Measurements from ENCODE around the gene PCK2.

The PCK2 gene

DNA sequence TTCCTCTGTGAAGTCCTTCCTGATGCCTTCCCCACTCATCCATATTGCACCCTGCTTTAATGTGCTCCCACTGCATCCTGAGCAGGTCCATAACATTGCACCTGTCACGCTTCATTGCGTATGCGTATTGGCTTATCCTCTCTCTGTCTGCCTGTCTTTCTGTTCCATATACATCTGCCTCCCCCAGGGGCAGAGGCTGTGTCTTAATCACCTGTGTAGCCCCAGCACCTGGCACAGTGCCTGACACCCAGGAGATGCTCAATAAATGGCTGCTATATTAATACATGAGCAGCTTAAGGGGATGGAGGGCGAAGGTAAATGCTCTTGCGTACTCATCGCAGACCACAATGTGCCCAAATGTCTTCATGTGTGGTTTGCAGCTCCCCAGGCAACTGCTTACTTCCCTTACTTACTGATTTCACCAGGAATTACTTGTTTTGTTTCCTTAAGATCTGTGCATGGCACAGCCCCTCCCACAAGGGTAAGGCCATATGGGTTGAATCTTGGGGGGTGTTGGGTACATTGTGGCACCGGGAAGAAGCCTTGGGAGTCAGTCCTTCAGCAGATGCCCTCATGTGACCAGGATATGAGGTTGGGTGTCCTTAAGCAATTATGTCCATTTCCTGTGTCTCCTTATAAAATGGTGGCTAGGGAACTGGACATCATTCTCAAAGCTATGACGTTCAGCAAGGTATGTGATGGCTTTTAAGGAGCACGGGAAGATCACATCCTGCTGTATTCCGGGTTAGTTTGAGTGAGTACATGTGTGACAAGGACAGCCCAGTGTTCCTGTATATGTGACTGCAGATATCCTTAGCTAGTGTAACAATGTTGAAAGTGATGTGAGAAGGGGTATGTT, 23.6 kb upstream of the PCK2 start:
- Histone ChIP-seq H3K4me3 (ENCODE audit: insufficient read depth, low read depth, low read length) (no peak overlapping the region), H3K9me3 (ENCODE audit: control insufficient read depth, low read length) (no peaks in the 10 kb centered on the region), H3K27ac (ENCODE audit: insufficient read depth, low read depth, low read length, poor library complexity, severe bottlenecking) (no peak overlapping the region), H3K4me1 (ENCODE audit: control insufficient read depth, insufficient read depth, low read length) (no peaks in the 10 kb centered on the region), H3K36me3 (ENCODE audit: control insufficient read depth, insufficient read depth, low read length) (no peaks in the 10 kb centered on the region), H3K27me3 (ENCODE audit: control insufficient read depth, insufficient read depth, low read length, poor library complexity, severe bottlenecking) (no peaks in the 10 kb centered on the region)
- 92% methylated on average over 10 of the region's 10 CpGs for WGBS, 2 experiments

DNA sequence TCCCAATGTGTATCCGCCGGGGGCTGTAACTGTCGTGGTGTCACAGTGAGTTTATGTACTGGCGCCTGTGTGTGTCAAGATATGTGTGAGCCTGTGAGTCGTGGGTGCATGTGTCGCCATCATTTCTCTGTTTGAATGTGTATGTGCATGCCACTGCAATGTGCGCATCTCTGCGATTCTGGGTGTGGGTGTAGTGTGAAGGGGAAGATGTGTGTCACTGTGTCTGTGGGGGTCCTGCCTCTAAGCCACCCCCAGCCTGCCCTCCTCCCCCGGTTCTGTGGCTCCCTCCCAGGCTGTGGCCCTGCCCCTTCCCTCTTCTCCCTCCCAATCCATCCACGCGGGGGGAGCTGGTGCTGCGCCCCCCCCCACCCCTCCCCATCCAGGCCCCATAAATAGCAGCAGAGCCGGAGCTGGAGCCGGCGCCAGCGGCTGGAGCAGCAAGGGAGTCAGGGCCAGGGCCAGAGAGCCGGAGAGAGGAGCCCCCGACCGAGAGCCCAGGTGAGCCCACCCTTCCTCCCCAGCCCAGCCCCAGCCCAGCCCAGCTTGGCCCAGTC, 22.9 kb upstream of the PCK2 start, which contains the start of gene CPNE6:
TSS of gene CPNE6 (plus strand) at position 419 of the 554 bp plus-strand sequence. CDS start 1,375 bp downstream, outside the sequence.
- Histone ChIP-seq H3K36me3 (ENCODE audit: control insufficient read depth, insufficient read depth, low read length) (no peaks in the 10 kb centered on the region), H3K27ac (ENCODE audit: insufficient read depth, low read depth, low read length, poor library complexity, severe bottlenecking) (no peak within 1 kb of the TSS), H3K27me3 (ENCODE audit: control insufficient read depth, insufficient read depth, low read length, poor library complexity, severe bottlenecking) (no peaks in the 10 kb centered on the region), H3K4me1 (ENCODE audit: control insufficient read depth, insufficient read depth, low read length) (no peaks in the 10 kb centered on the region), H3K4me3 (ENCODE audit: insufficient read depth, low read depth, low read length) (no peak within 1 kb of the TSS), H3K9me3 (ENCODE audit: control insufficient read depth, low read length) (no peaks in the 10 kb centered on the region)
- WGBS, 2 experiments = 86 to 89% methylated on average over 19 of the region's 19 CpGs

DNA sequence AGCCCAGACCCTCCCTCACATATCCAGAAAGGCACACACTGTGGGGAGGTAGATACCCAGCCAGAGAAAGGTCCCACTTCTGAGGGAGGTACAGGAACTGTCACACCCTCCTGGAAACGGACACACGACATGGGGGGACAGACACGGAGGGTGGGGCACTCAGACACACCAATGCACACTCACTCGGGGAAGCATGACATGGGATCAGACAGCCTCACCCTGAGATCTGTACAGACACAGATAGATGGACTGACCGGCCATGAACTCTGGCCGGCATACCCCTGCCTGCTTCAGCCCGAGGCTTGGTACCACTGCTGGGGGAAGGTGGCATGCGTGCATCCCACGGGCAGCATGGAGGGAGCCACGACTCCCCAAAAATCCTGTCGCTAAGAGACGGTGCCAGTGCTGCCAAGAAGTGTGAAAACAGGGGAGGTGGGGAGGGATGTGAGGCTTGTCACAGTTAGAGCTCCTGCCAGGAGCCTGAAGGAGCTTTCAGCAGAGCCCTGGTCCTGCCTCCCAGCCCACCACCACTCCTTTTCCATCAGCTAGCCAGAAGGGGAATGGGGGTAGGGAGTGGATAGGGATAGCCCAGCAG, 22.2 kb upstream of the PCK2 start:
- Histone ChIP-seq H3K36me3 (ENCODE audit: control insufficient read depth, insufficient read depth, low read length) (no peaks in the 10 kb centered on the region), H3K9me3 (ENCODE audit: control insufficient read depth, low read length) (no peaks in the 10 kb centered on the region), H3K4me1 (ENCODE audit: control insufficient read depth, insufficient read depth, low read length) (no peaks in the 10 kb centered on the region), H3K4me3 (ENCODE audit: insufficient read depth, low read depth, low read length) (no peak overlapping the region), H3K27me3 (ENCODE audit: control insufficient read depth, insufficient read depth, low read length, poor library complexity, severe bottlenecking) (no peaks in the 10 kb centered on the region), H3K27ac (ENCODE audit: insufficient read depth, low read depth, low read length, poor library complexity, severe bottlenecking) (no peak overlapping the region)
- WGBS, 2 experiments = 90 to 91% methylated on average over 12 of the region's 12 CpGs

DNA sequence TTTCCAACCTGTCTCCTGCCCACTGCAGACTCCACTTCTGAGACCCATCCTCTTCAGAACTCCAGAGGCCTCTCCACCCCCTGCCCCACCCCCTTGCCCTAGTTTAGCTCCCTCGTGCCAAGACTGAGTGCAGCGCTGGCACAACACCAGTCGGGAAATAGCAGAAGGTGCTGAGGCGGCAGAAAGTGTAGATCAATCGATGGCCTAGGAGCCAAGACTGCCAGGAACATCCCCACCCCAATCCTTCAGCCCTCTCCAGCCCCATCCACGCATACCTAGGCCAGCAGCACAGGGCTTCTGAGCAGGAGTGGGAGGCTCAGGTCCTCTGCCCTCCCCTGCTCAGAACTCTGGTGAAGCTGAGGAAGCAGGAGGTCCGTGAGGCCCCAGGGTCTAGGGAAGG, 21.7 kb upstream of the PCK2 start:
- WGBS, 2 experiments = 87 to 88% methylated on average over 7 of the region's 7 CpGs
- Histone ChIP-seq H3K36me3 (ENCODE audit: control insufficient read depth, insufficient read depth, low read length) (no peaks in the 10 kb centered on the region), H3K27ac (ENCODE audit: insufficient read depth, low read depth, low read length, poor library complexity, severe bottlenecking) (no peak overlapping the region), H3K4me3 (ENCODE audit: insufficient read depth, low read depth, low read length) (no peak overlapping the region), H3K27me3 (ENCODE audit: control insufficient read depth, insufficient read depth, low read length, poor library complexity, severe bottlenecking) (no peaks in the 10 kb centered on the region), H3K9me3 (ENCODE audit: control insufficient read depth, low read length) (no peaks in the 10 kb centered on the region), H3K4me1 (ENCODE audit: control insufficient read depth, insufficient read depth, low read length) (no peaks in the 10 kb centered on the region)

DNA sequence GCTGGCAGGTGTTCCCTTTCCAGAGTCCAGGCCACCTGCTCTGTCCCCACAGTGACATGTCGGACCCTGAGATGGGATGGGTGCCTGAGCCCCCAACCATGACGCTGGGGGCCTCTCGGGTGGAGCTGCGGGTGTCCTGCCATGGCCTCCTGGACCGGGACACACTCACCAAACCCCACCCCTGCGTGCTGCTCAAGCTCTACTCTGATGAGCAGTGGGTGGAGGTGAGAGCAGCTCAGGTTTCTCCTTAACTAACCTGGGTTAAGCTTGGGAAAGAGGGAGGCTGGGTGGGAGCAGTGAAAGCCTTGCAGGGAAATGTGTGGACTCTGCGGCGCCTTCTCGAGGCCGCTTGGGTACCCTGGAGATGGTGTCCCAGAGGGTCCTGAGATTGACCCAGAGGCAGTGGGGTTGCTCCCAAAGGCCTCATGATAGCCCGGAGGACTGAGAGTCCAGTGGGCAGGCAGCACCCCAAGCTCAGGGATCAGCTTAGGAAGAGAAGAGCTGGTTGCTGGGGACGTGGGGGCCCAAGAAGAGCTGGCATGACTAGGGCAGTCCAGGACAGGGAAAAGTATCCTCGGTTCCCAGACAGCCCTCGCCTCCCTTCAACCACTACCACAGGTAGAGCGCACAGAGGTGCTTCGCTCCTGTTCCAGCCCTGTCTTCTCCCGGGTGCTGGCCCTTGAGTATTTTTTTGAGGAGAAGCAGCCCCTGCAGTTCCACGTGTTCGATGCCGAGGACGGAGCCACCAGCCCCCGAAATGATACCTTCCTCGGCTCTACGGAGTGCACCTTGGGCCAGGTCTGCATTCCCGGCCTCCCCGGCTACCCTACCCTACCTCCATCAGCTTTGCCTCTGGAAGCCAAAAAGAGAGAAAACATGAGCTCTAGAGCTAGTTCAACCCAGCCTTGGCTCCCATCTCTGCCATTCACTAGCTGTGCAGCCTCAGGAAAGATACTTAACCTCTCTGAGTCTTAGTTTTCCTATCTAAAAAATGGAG, 20.9 kb upstream of the PCK2 start:
- H3K9me3 ChIP-seq (ENCODE audit: control insufficient read depth, low read length) = no peaks in the 10 kb centered on the region
- WGBS, 2 experiments = 87 to 88% methylated on average over 26 of the region's 26 CpGs
- no peak overlapping the region for H3K4me3 ChIP-seq (ENCODE audit: insufficient read depth, low read depth, low read length)
- no peak overlapping the region for H3K27ac ChIP-seq (ENCODE audit: insufficient read depth, low read depth, low read length, poor library complexity, severe bottlenecking)
- no peaks in the 10 kb centered on the region for H3K27me3 ChIP-seq (ENCODE audit: control insufficient read depth, insufficient read depth, low read length, poor library complexity, severe bottlenecking)
- H3K4me1 ChIP-seq (ENCODE audit: control insufficient read depth, insufficient read depth, low read length) = peaks cover 5% of the 10 kb centered on the region
- H3K36me3 ChIP-seq (ENCODE audit: control insufficient read depth, insufficient read depth, low read length) = no peaks in the 10 kb centered on the region

DNA sequence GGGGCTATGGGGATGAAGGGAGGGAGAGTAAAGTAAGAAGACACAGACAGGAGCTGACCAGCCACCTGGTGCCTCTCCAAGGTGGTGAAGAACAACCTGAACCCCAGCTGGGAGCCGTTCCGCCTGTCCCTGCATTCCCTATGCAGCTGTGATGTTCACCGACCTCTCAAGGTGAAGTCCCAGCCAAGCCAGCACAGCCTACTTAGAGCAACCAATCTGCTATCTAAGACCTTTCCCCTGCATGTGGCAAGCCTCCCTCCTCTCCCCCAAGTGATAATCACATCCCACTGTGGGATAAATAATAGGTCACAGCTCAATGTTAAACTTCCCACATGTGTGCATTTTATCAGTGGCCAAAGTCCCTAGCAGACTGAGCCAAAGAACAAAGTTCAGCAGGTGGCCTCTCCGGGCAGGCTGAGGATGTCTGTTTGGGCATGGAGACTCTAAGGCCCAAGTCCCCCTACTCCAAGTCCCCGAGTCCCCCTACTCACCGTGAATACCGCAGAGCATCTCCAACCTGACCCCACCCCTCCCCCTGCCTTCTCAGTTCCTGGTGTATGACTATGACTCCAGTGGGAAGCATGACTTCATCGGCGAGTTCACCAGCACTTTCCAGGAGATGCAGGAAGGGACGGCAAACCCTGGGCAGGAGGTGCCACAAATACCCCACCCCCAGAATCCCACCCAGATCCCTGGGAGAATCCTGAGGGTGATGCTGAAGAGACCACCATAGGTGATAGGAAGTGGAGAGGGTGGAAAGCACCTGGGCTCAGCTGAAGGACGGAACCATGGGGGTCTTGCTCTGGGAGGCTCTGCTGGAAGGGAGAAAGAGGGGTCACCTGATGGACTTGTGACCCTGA, 19.3 kb upstream of the PCK2 start:
- Histone ChIP-seq H3K27me3 (ENCODE audit: control insufficient read depth, insufficient read depth, low read length, poor library complexity, severe bottlenecking) (no peaks in the 10 kb centered on the region), H3K27ac (ENCODE audit: insufficient read depth, low read depth, low read length, poor library complexity, severe bottlenecking) (no peak overlapping the region), H3K9me3 (ENCODE audit: control insufficient read depth, low read length) (no peaks in the 10 kb centered on the region), H3K4me1 (ENCODE audit: control insufficient read depth, insufficient read depth, low read length) (peaks cover 18% of the 10 kb centered on the region), H3K4me3 (ENCODE audit: insufficient read depth, low read depth, low read length) (no peak overlapping the region), H3K36me3 (ENCODE audit: control insufficient read depth, insufficient read depth, low read length) (no peaks in the 10 kb centered on the region)
- WGBS, 2 experiments = 89 to 91% methylated on average over 10 to 11 of the region's 11 CpGs

DNA sequence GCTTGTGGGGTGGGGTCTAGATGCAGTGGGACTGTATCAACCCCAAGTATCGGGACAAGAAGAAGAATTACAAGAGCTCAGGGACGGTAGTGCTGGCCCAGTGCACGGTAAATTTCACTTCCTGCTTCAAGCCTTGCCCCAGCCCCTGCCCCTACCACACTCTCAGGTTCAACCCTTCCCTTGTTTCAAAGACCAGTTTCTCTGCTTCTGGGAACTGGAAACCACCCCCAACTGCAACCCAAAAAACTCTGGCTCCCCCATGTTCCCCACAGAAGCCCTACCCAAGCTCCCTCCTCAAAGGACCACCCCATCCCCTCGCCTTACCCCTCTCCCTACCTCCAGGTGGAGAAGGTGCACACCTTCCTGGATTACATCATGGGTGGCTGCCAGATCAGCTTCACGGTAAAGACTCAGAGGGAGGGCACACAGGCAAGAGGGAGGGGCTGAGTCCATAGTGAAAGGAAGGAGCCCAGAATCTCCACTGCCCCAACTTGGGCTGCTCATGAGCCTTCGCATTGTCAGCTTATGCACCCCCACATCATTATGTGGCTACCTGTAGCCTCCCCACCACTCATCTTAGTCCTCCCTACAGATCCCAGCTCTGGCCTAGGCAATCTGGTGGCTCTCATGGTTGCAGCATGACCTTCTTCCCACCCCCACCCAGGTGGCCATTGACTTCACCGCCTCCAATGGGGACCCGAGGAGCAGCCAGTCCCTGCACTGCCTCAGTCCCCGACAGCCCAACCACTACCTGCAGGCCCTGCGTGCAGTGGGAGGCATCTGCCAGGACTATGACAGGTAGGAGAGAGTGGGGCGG, 18.4 kb upstream of the PCK2 start:
- WGBS, 2 experiments = 86% methylated on average over 11 of the region's 11 CpGs
- Histone ChIP-seq H3K27ac (ENCODE audit: insufficient read depth, low read depth, low read length, poor library complexity, severe bottlenecking) (no peak overlapping the region), H3K4me3 (ENCODE audit: insufficient read depth, low read depth, low read length) (no peak overlapping the region), H3K27me3 (ENCODE audit: control insufficient read depth, insufficient read depth, low read length, poor library complexity, severe bottlenecking) (peaks cover 7% of the 10 kb centered on the region), H3K4me1 (ENCODE audit: control insufficient read depth, insufficient read depth, low read length) (peaks cover 25% of the 10 kb centered on the region), H3K9me3 (ENCODE audit: control insufficient read depth, low read length) (no peaks in the 10 kb centered on the region), H3K36me3 (ENCODE audit: control insufficient read depth, insufficient read depth, low read length) (no peaks in the 10 kb centered on the region)

DNA sequence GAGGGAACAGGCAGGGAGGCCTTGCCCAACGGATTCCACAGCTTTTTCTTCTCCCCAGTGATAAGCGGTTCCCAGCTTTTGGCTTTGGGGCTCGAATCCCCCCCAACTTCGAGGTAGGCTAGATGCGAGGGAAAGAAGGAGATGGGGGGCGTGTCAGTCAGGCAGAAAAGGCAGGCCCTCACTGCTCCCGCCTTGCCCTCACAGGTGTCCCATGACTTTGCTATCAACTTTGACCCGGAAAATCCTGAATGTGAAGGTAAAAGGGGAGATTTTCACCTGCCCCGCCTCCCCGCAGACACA, 17.9 kb upstream of the PCK2 start:
- WGBS, 2 experiments = 87 to 94% methylated on average over 10 of the region's 10 CpGs
- H3K36me3 ChIP-seq (ENCODE audit: control insufficient read depth, insufficient read depth, low read length) = no peaks in the 10 kb centered on the region
- no peak overlapping the region for H3K4me3 ChIP-seq (ENCODE audit: insufficient read depth, low read depth, low read length)
- peaks cover 12% of the 10 kb centered on the region for H3K27me3 ChIP-seq (ENCODE audit: control insufficient read depth, insufficient read depth, low read length, poor library complexity, severe bottlenecking)
- peaks cover 25% of the 10 kb centered on the region for H3K4me1 ChIP-seq (ENCODE audit: control insufficient read depth, insufficient read depth, low read length)
- H3K9me3 ChIP-seq (ENCODE audit: control insufficient read depth, low read length) = no peaks in the 10 kb centered on the region
- no peak overlapping the region for H3K27ac ChIP-seq (ENCODE audit: insufficient read depth, low read depth, low read length, poor library complexity, severe bottlenecking)

DNA sequence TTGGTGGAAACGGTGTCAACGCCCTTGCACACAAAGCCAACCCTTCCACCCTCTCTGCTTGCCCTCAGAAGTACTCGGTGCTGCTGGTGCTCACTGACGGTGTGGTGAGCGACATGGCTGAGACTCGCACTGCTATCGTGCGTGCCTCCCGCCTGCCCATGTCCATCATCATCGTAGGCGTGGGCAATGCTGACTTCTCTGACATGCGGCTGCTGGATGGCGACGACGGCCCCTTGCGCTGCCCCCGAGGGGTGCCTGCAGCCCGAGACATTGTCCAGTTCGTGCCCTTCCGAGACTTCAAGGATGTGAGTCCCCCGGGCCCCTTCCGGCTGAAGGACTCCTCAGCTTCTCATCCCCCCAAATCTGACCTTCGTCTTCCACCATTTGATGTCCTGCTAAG, 17.0 kb upstream of the PCK2 start:
- H3K9me3 ChIP-seq (ENCODE audit: control insufficient read depth, low read length) = no peaks in the 10 kb centered on the region
- H3K27ac ChIP-seq (ENCODE audit: insufficient read depth, low read depth, low read length, poor library complexity, severe bottlenecking) = no peak overlapping the region
- H3K4me1 ChIP-seq (ENCODE audit: control insufficient read depth, insufficient read depth, low read length) = peaks cover 30% of the 10 kb centered on the region
- no peak overlapping the region for H3K4me3 ChIP-seq (ENCODE audit: insufficient read depth, low read depth, low read length)
- H3K27me3 ChIP-seq (ENCODE audit: control insufficient read depth, insufficient read depth, low read length, poor library complexity, severe bottlenecking) = peaks cover 21% of the 10 kb centered on the region
- WGBS, 2 experiments = 92 to 95% methylated on average over 23 of the region's 23 CpGs
- no peaks in the 10 kb centered on the region for H3K36me3 ChIP-seq (ENCODE audit: control insufficient read depth, insufficient read depth, low read length)
